SKM-1 (cell line): ENCODE data around the gene IGFBP2.

Experiments
- DNase-seq: peaks from one replicate; lab custom pipeline; 2025; ENCODE audit not compliant: unreplicated experiment; lab: John Stamatoyannopoulos, UW

Gene IGFBP2

GRCh38 chr2:216636551-216637450 lies 3.6 kb downstream of the IGFBP2 start:
- DNase-seq, result no peak

- no peak for DNase-seq
Observed at GRCh38 chr2:216637472-216637871, 4.3 kb downstream of the IGFBP2 start.

- no peak for DNase-seq
Observed at GRCh38 chr2:216643986-216644659, 10.9 kb downstream of the IGFBP2 start.

GRCh38 chr2:216644842-216645635 lies 11.8 kb downstream of the IGFBP2 start:
- DNase-seq, result no peak

GRCh38 chr2:216645636-216645950 lies 12.4 kb downstream of the IGFBP2 start:
- DNase-seq, result no peak

GRCh38 chr2:216646116-216646515 lies 12.9 kb downstream of the IGFBP2 start:
- no peak for DNase-seq

- no peak for DNase-seq
Observed at GRCh38 chr2:216648105-216648504, 14.9 kb downstream of the IGFBP2 start.

GRCh38 chr2:216649574-216649973 lies 16.4 kb downstream of the IGFBP2 start:
- no peak for DNase-seq

GRCh38 chr2:216650626-216651257 lies 17.5 kb downstream of the IGFBP2 start:
- no peak for DNase-seq

- no peak for DNase-seq
Observed at GRCh38 chr2:216651351-216651881, 18.2 kb downstream of the IGFBP2 start.

- no peak for DNase-seq
Observed at GRCh38 chr2:216652566-216652965, 19.3 kb downstream of the IGFBP2 start.

GRCh38 chr2:216653093-216653799 lies 20.0 kb downstream of the IGFBP2 start:
- DNase-seq, result no peak

GRCh38 chr2:216653931-216654365 lies 20.7 kb downstream of the IGFBP2 start:
- no peak for DNase-seq

GRCh38 chr2:216654528-216655052 lies 21.4 kb downstream of the IGFBP2 start:
- no peak for DNase-seq

- DNase-seq, result no peak
Observed at GRCh38 chr2:216657086-216657855, 24.1 kb downstream of the IGFBP2 start.

GRCh38 chr2:216657980-216658379 lies 24.8 kb downstream of the IGFBP2 start:
- no peak for DNase-seq

- no peak for DNase-seq
Observed at GRCh38 chr2:216658757-216659156, 25.5 kb downstream of the IGFBP2 start.

GRCh38 chr2:216659276-216659675 lies 26.1 kb downstream of the IGFBP2 start:
- no peak for DNase-seq

GRCh38 chr2:216660496-216660895 lies 27.3 kb downstream of the IGFBP2 start:
- no peak for DNase-seq
